Right lobe of liver (tissue), 4 donors: ENCODE measurements around the gene GAGE12G.

Source experiments
- CTCF ChIP-seq, 4 donors: fragments of 200-600 bp in 3 of 4; fragments of 450-650 bp in 1 of 4; IDR thresholded peaks; one replicate each; pipeline versions ENCODE4 v1.5.1 to v1.8.0; 2016 to 2022; ENCODE audit warnings: antibody characterized with exemption in 4 of 4, mild to moderate bottlenecking in 2 of 4
- POLR2A ChIP-seq: fragments of 450-650 bp; IDR thresholded peaks from one replicate; pipeline ENCODE4 v1.6.1; 2017; ENCODE audit warnings: antibody characterized with exemption, mild to moderate bottlenecking
- donor health status: DM: no; HTN: no; CAD: no.
- donor health status: DM: no; HTN: no; CAD: no.
- donor health status: DM: no; HTN: yes; CAD: no.

DNA sequence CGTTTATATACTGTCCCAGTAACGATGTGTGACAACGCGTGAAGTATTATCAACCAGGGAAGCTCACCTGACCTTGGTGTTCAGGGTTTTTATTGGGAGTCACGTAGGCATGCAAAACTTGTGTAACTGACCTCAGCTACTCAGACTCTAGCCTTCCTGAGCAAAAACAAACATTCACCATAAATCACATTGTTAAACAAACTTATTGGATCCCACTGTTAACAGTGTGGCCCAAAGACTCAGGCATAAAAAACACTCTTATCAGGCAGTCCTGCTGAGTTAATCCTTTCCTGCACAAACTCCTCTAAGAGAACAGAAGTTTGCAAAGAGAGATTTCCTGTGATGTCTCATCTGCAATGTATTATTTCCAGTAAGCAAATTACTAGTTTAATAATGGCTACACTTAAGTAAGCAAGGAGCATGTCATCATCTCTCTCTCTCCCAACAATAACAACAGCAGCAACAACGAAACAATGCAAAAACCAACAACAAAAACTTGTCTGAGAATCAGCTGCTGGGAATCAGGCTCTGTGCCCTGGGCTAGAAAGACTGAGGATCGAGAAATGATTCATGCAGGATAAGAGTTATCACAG is 40.6 kb downstream of the GAGE12G start:
- TF ChIP-seq CTCF (IDR thresholded peaks at IDR 0.05), result no peak
- no peak for TF ChIP-seq POLR2A
